Measurements from ENCODE around the gene CFAP54.

The CFAP54 gene

DNA sequence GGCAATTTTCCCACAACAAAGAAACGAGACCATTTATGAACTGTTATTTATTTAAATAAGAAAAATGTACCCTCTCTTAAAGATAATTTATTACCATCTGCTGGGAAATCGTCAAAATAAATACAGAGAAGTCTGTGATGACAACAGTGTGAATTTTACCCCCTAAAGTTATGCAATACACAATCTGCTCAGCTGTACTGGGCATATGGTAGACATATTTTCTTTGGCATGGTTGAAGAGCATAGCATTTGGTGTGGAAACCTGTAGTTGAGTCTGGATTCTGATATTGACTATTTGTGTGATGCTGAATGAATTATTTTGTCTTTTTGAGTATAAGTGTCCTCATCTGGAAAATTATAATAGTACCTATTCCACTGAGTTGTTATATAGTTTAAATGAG is 60.0 kb downstream of the CFAP54 start:
- H3K36me3 ChIP-seq (ENCODE audit: insufficient read depth, low read length): no peaks in the 10 kb centered on the region
- H3K9me3 ChIP-seq (ENCODE audit: low read length): no peaks in the 10 kb centered on the region
- H3K27me3 ChIP-seq (ENCODE audit: insufficient read depth, low read length): no peaks in the 10 kb centered on the region
- H3K4me1 ChIP-seq (ENCODE audit: insufficient read depth, low read length, severe bottlenecking): no peaks in the 10 kb centered on the region
- H3F3A ChIP-seq (ENCODE audit: insufficient read depth, low read length): no peaks in the 10 kb centered on the region
- H4K20me1 ChIP-seq (ENCODE audit: insufficient read depth, low read length): no peaks in the 10 kb centered on the region
- TF ChIP-seq CTCF (IDR thresholded peaks at IDR 0.05; ENCODE audit: low read length): no peak
- TF ChIP-seq EZH2 (IDR thresholded peaks at IDR 0.05; ENCODE audit: borderline replicate concordance, low read length): no peak
- no peaks in the 10 kb centered on the region for H3K9me2 ChIP-seq (ENCODE audit: low read depth, low read length)
- H3K9ac ChIP-seq (ENCODE audit: low read length): no peak overlapping the region
- H3K79me2 ChIP-seq (ENCODE audit: insufficient read depth, low read length): no peaks in the 10 kb centered on the region
- H3K4me2 ChIP-seq (ENCODE audit: low read length): no peak overlapping the region
- no peak overlapping the region for H3K27ac ChIP-seq (ENCODE audit: low read depth, low read length, poor library complexity, severe bottlenecking)
- no peak overlapping the region for H3K4me3 ChIP-seq (ENCODE audit: low read depth, low read length, poor library complexity, severe bottlenecking)
- no peak overlapping the region for H2AFZ ChIP-seq (ENCODE audit: low read length)

DNA sequence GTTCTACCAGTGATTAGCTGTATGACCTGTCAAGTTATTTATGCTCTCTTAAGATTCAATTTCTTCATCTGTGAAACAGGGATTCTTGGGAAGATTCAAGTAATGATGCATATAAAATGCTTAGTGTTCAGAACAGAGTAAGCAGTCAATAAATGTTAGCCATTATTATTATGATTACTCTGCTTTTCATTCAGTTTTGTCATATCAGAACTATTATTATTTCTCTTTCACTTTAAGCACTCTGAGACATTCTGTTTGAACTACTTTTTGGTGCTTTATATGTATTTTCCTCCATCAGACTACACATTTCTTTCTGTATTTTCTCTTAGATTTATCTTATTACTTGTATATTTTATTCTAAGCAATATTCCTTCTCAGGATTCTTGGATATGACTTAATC is 81.2 kb downstream of the CFAP54 start:
- no peak overlapping the region for H2AFZ ChIP-seq (ENCODE audit: low read length)
- no peaks in the 10 kb centered on the region for H3K4me1 ChIP-seq (ENCODE audit: insufficient read depth, low read length, severe bottlenecking)
- H3K4me2 ChIP-seq (ENCODE audit: low read length): no peak overlapping the region
- H3K27ac ChIP-seq (ENCODE audit: low read depth, low read length, poor library complexity, severe bottlenecking): no peak overlapping the region
- H3K9ac ChIP-seq (ENCODE audit: low read length): no peak overlapping the region
- no peaks in the 10 kb centered on the region for H4K20me1 ChIP-seq (ENCODE audit: insufficient read depth, low read length)
- peaks cover under 1% of the 10 kb centered on the region; the same call in 1 of the 2 replicates for H3K27me3 ChIP-seq (ENCODE audit: insufficient read depth, low read length)
- TF ChIP-seq CTCF (IDR thresholded peaks at IDR 0.05; ENCODE audit: low read length) (no peak), EZH2 (IDR thresholded peaks at IDR 0.05; ENCODE audit: borderline replicate concordance, low read length) (no peak)
- no peaks in the 10 kb centered on the region for H3K9me2 ChIP-seq (ENCODE audit: low read depth, low read length)
- H3K36me3 ChIP-seq (ENCODE audit: insufficient read depth, low read length): no peaks in the 10 kb centered on the region
- H3K4me3 ChIP-seq (ENCODE audit: low read depth, low read length, poor library complexity, severe bottlenecking): no peak overlapping the region
- no peaks in the 10 kb centered on the region for H3K9me3 ChIP-seq (ENCODE audit: low read length)
- no peaks in the 10 kb centered on the region for H3F3A ChIP-seq (ENCODE audit: insufficient read depth, low read length)
- H3K79me2 ChIP-seq (ENCODE audit: insufficient read depth, low read length): no peaks in the 10 kb centered on the region

GRCh38 chr12:96571101-96571862 is 81.9 kb downstream of the CFAP54 start:
- H3K4me1 ChIP-seq (ENCODE audit: insufficient read depth, low read length, severe bottlenecking): no peaks in the 10 kb centered on the region
- H2AFZ ChIP-seq (ENCODE audit: low read length): no peak overlapping the region
- H3F3A ChIP-seq (ENCODE audit: insufficient read depth, low read length): no peaks in the 10 kb centered on the region
- TF ChIP-seq CTCF (IDR thresholded peaks at IDR 0.05; ENCODE audit: low read length) (no peak), EZH2 (IDR thresholded peaks at IDR 0.05; ENCODE audit: borderline replicate concordance, low read length) (no peak)
- no peaks in the 10 kb centered on the region for H3K36me3 ChIP-seq (ENCODE audit: insufficient read depth, low read length)
- H3K79me2 ChIP-seq (ENCODE audit: insufficient read depth, low read length): no peaks in the 10 kb centered on the region
- H3K9me2 ChIP-seq (ENCODE audit: low read depth, low read length): no peaks in the 10 kb centered on the region
- no peak overlapping the region for H3K27ac ChIP-seq (ENCODE audit: low read depth, low read length, poor library complexity, severe bottlenecking)
- no peak overlapping the region for H3K4me2 ChIP-seq (ENCODE audit: low read length)
- H3K4me3 ChIP-seq (ENCODE audit: low read depth, low read length, poor library complexity, severe bottlenecking): no peak overlapping the region
- no peaks in the 10 kb centered on the region for H4K20me1 ChIP-seq (ENCODE audit: insufficient read depth, low read length)
- H3K9me3 ChIP-seq (ENCODE audit: low read length): no peaks in the 10 kb centered on the region
- H3K27me3 ChIP-seq (ENCODE audit: insufficient read depth, low read length): no peaks in the 10 kb centered on the region; the same call in 1 of the 2 replicates
- no peak overlapping the region for H3K9ac ChIP-seq (ENCODE audit: low read length)

Data from OCI-LY1 (cell line).